SK-N-SH treated with all-trans-retinoic acid at 6 μM for 48 hours (cell line): ENCODE results near the gene MAST4.

Experiments used
- ATAC-seq: fragments of 200-7000 bp; cut with Tn5 transposase; 3 replicates; pipeline ENCODE4 v1.9.1; 2020; ENCODE audit warnings: mild to moderate bottlenecking, moderate library complexity
- ARNTL ChIP-seq: fragments of 450-650 bp; formaldehyde crosslinking; IDR thresholded peaks from 2 replicates; pipeline ENCODE4 v1.5.0; 2020; ENCODE audit warnings: low read depth, mild to moderate bottlenecking, moderate library complexity, borderline replicate concordance
- BACH2 ChIP-seq: fragments of 250-450 bp; sonication (Bioruptor Pico); IDR thresholded peaks from 2 replicates; pipeline ENCODE4 v1.9.0; 2021; ENCODE audit warnings: mild to moderate bottlenecking, borderline replicate concordance
- CREB5 ChIP-seq: fragments of 250-450 bp; sonication (Bioruptor Pico); IDR thresholded peaks from 2 replicates; pipeline ENCODE4 v1.5.1; 2020; ENCODE audit warnings: low read depth, mild to moderate bottlenecking, moderate library complexity
- CSDC2 ChIP-seq: fragments of 250-450 bp; sonication (Bioruptor Pico); IDR thresholded peaks from 2 replicates; pipeline ENCODE4 v1.5.0; 2020; ENCODE audit warnings: mild to moderate bottlenecking, moderate library complexity
- CSRNP3 ChIP-seq: fragments of 250-450 bp; sonication (Bioruptor Pico); IDR thresholded peaks from 2 replicates; pipeline ENCODE4 v1.5.1; 2021; ENCODE audit warnings: mild to moderate bottlenecking, moderate library complexity
- ESRRG ChIP-seq: fragments of 250-450 bp; sonication (Bioruptor Pico); IDR thresholded peaks from 2 replicates; pipeline ENCODE4 v1.6.1; 2021; ENCODE audit warnings: mild to moderate bottlenecking
- GLIS3 ChIP-seq: fragments of 250-450 bp; sonication (Bioruptor Pico); IDR thresholded peaks from 2 replicates; pipeline ENCODE4 v1.5.0; 2020; ENCODE audit warnings: mild to moderate bottlenecking, moderate library complexity
- ISL1 ChIP-seq: fragments of 250-450 bp; sonication (Bioruptor Pico); IDR thresholded peaks from 2 replicates; pipeline ENCODE4 v2.1.2; 2022; ENCODE audit warnings: mild to moderate bottlenecking, moderate library complexity
- PATZ1 ChIP-seq: fragments of 250-450 bp; sonication (Bioruptor Pico); IDR thresholded peaks from 2 replicates; pipeline ENCODE4 v1.8.0; 2020; ENCODE audit warnings: mild to moderate bottlenecking, moderate library complexity, borderline replicate concordance
- POU6F1 ChIP-seq: fragments of 250-450 bp; sonication (Bioruptor Pico); IDR thresholded peaks from 2 replicates; pipeline ENCODE4 v1.8.0; 2021; ENCODE audit warnings: low read depth, mild to moderate bottlenecking, moderate library complexity, borderline replicate concordance
- PPARA ChIP-seq: fragments of 250-450 bp; sonication (Bioruptor Pico); IDR thresholded peaks from 2 replicates; pipeline ENCODE4 v1.5.0; 2020; ENCODE audit warnings: mild to moderate bottlenecking, borderline replicate concordance
- RARB ChIP-seq: fragments of 250-450 bp; sonication (Bioruptor Pico); IDR thresholded peaks from 2 replicates; pipeline ENCODE4 v1.8.0; 2021; ENCODE audit warnings: mild to moderate bottlenecking, moderate library complexity
- SNAI2 ChIP-seq: fragments of 250-450 bp; sonication (Bioruptor Pico); IDR thresholded peaks from 2 replicates; pipeline ENCODE4 v1.5.0; 2020; ENCODE audit warnings: mild to moderate bottlenecking, moderate library complexity
- TOX ChIP-seq: fragments of 250-450 bp; sonication (Bioruptor Pico); IDR thresholded peaks from 2 replicates; pipeline ENCODE4 v1.8.0; 2021; ENCODE audit warnings: mild to moderate bottlenecking, moderate library complexity, borderline replicate concordance
- TSHZ2 ChIP-seq: fragments of 250-450 bp; sonication (Bioruptor Pico); IDR thresholded peaks from 2 replicates; pipeline ENCODE4 v1.5.0; 2020; ENCODE audit warnings: mild to moderate bottlenecking, moderate library complexity
- ZFP30 ChIP-seq: fragments of 450-650 bp; formaldehyde crosslinking; IDR thresholded peaks from 2 replicates; pipeline ENCODE4 v1.5.0; 2022; ENCODE audit warnings: mild to moderate bottlenecking, moderate library complexity
- ZNF565 ChIP-seq: fragments of 450-650 bp; formaldehyde crosslinking; conservative IDR thresholded peaks from 2 replicates; pipeline ENCODE4 v1.5.0; 2020; ENCODE audit warnings: low read depth, mild to moderate bottlenecking, moderate library complexity
- ZNF70 ChIP-seq: fragments of 450-650 bp; formaldehyde crosslinking; IDR thresholded peaks from 2 replicates; pipeline ENCODE4 v1.5.0; 2020; ENCODE audit warnings: mild to moderate bottlenecking, moderate library complexity
- ZNF8 ChIP-seq: fragments of 450-650 bp; formaldehyde crosslinking; IDR thresholded peaks from 2 replicates; pipeline ENCODE4 v1.5.0; 2020; ENCODE audit warnings: mild to moderate bottlenecking, moderate library complexity

Gene MAST4

GRCh38 chr5:66722686-66723085 is 126.5 kb downstream of the MAST4 start (continued):
- TF ChIP-seq TSHZ2 (CRISPR knock-in tag) (no peak), ZFP30 (CRISPR knock-in tag) (no peak)
- TF ChIP-seq, all 23 proteins: peak for 0

- no peak for ATAC-seq
- TF ChIP-seq RARB (CRISPR knock-in tag), result no peak
- no peak for TF ChIP-seq CSDC2 (CRISPR knock-in tag)
These were observed 128.4 kb downstream of the MAST4 start for GRCh38 chr5:66724349-66725139.

GRCh38 chr5:66727630-66728029 is 131.4 kb downstream of the MAST4 start:
- ATAC-seq, result no peak
- no peak for TF ChIP-seq CREB5
- no peak for TF ChIP-seq ARNTL (CRISPR knock-in tag)
- TF ChIP-seq PPARA (CRISPR knock-in tag), result no peak
- no peak for TF ChIP-seq CSDC2 (CRISPR knock-in tag)
- no peak for TF ChIP-seq ESRRG (CRISPR knock-in tag)
- TF ChIP-seq ZFP30 (CRISPR knock-in tag), result no peak
- TF ChIP-seq ISL1 (CRISPR knock-in tag), result no peak
- TF ChIP-seq TOX, result no peak
- no peak for TF ChIP-seq CSRNP3
- TF ChIP-seq ZNF8 (CRISPR knock-in tag), result no peak
- no peak for TF ChIP-seq ZNF70 (CRISPR knock-in tag)
- no peak for TF ChIP-seq POU6F1
- TF ChIP-seq SNAI2 (CRISPR knock-in tag), result no peak
- TF ChIP-seq ZNF565 (CRISPR knock-in tag), result no peak
- TF ChIP-seq PATZ1 (CRISPR knock-in tag), result no peak
- no peak for TF ChIP-seq BACH2
- no peak for TF ChIP-seq GLIS3
- no peak for TF ChIP-seq TSHZ2 (CRISPR knock-in tag)
